Measurements from ENCODE around the gene FBXL15.

GRCh38 chr10:102422545-102423129 is 2.0 kb downstream of the FBXL15 start:
- TF ChIP-seq CTCF (IDR thresholded peaks at IDR 0.05 in 4 of 5, conservative IDR thresholded peaks at IDR 0.05 in 1 of 5) = peak; percentile 66 to 87 (median 83)
- no peak for TF ChIP-seq POLR2A (IDR thresholded peaks at IDR 0.05)
